Neutrophil (primary cell): ENCODE results near the gene RAD51B.

Experiments used
- H3K27ac ChIP-seq: fragments of 200-600 bp; sonication (generic); 2 replicates; pipeline ENCODE4 v1.5.1; 2016; ENCODE audit warnings: mild to moderate bottlenecking, moderate library complexity
- H3K27me3 ChIP-seq: fragments of 200-600 bp; sonication (generic); 2 replicates; pipeline ENCODE4 v1.6.0; 2016; ENCODE audit warnings: mild to moderate bottlenecking
- H3K36me3 ChIP-seq: fragments of 200-600 bp; sonication (generic); 2 replicates; pipeline ENCODE4 v1.5.1; 2017
- H3K4me1 ChIP-seq, 2 experiments: fragments of 200-600 bp in 1 of 2; sonication (generic) in 1 of 2; 1 replicate in 1 of 2; 2 replicates in 1 of 2; pipeline versions ENCODE4 v1.5.1 to v1.6.1; 2013 to 2016; ENCODE audit warnings: low read depth in 1 of 2, low read length in 1 of 2, mild to moderate bottlenecking in 1 of 2, moderate library complexity in 1 of 2; ENCODE audit not compliant: control insufficient read depth in 1 of 2, insufficient read depth in 1 of 2
- H3K4me3 ChIP-seq, 2 experiments: fragments of 200-600 bp in 1 of 2; sonication (generic) in 1 of 2; 1 replicate in 1 of 2; 2 replicates in 1 of 2; pipeline ENCODE4 v1.5.1; 2013 to 2016; ENCODE audit warnings: low read depth in 1 of 2, low read length in 1 of 2, mild to moderate bottlenecking in 1 of 2, moderate library complexity in 1 of 2
- H3K9me3 ChIP-seq: fragments of 200-600 bp; sonication (generic); 2 replicates; pipeline ENCODE4 v1.5.1; 2016
- TF ChIP-seq, protein P1 (sequence below): fragments of 200-600 bp; sonication (generic); IDR thresholded peaks from 2 replicates; pipeline ENCODE4 v1.5.1; 2016; ENCODE audit warnings: antibody characterized with exemption

Gene RAD51B

GRCh38 chr14:68568907-68569897 is 749.6 kb downstream of the RAD51B start:
- peaks cover 0 to under 1% of the 10 kb centered on the region in 2 experiments for H3K4me1 ChIP-seq
- H3K27ac ChIP-seq: peak overlapping the region; percentile 8
- TF ChIP-seq, protein P1, sequence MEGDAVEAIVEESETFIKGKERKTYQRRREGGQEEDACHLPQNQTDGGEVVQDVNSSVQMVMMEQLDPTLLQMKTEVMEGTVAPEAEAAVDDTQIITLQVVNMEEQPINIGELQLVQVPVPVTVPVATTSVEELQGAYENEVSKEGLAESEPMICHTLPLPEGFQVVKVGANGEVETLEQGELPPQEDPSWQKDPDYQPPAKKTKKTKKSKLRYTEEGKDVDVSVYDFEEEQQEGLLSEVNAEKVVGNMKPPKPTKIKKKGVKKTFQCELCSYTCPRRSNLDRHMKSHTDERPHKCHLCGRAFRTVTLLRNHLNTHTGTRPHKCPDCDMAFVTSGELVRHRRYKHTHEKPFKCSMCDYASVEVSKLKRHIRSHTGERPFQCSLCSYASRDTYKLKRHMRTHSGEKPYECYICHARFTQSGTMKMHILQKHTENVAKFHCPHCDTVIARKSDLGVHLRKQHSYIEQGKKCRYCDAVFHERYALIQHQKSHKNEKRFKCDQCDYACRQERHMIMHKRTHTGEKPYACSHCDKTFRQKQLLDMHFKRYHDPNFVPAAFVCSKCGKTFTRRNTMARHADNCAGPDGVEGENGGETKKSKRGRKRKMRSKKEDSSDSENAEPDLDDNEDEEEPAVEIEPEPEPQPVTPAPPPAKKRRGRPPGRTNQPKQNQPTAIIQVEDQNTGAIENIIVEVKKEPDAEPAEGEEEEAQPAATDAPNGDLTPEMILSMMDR: no peak
- no peaks in the 10 kb centered on the region for H3K36me3 ChIP-seq
- no peaks in the 10 kb centered on the region for H3K9me3 ChIP-seq
- H3K27me3 ChIP-seq: no peaks in the 10 kb centered on the region
- no peak overlapping the region for H3K4me3 ChIP-seq

DNA sequence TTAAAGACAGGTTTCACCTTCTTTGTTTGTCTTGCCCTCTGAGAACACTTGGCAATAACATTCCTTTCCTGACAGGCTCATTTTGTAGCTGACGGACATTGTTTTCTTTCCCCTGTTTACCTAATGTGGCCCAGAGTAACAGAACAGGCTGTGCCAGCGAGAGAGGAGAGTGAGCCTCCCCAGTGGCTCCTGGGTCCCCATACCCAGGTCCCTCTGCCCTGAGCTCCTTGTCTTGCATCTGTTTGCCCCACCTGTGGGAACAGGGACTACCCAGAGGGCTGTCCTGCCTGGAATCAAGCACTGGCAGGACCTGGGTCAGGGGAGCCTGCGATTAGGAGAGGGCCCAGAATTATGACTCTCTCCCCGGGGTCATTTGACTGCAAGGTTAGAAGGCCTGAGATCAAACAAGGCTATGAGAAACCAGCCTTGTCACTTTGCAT is 750.4 kb downstream of the RAD51B start:
- Histone ChIP-seq H3K27me3 (no peaks in the 10 kb centered on the region), H3K36me3 (no peaks in the 10 kb centered on the region), H3K4me3 (no peak overlapping the region), H3K27ac (no peak overlapping the region), H3K9me3 (no peaks in the 10 kb centered on the region), H3K4me1 (peaks cover 3 to 4% of the 10 kb centered on the region in 2 experiments)
- TF ChIP-seq, protein P1: no peak

GRCh38 chr14:68571114-68571591 is 751.6 kb downstream of the RAD51B start:
- Histone ChIP-seq H3K36me3 (no peaks in the 10 kb centered on the region), H3K27ac (no peak overlapping the region), H3K9me3 (no peaks in the 10 kb centered on the region), H3K4me3 (no peak overlapping the region), H3K27me3 (no peaks in the 10 kb centered on the region), H3K4me1 (peaks cover 15 to 16% of the 10 kb centered on the region in 2 experiments)
- TF ChIP-seq, protein P1: no peak

DNA sequence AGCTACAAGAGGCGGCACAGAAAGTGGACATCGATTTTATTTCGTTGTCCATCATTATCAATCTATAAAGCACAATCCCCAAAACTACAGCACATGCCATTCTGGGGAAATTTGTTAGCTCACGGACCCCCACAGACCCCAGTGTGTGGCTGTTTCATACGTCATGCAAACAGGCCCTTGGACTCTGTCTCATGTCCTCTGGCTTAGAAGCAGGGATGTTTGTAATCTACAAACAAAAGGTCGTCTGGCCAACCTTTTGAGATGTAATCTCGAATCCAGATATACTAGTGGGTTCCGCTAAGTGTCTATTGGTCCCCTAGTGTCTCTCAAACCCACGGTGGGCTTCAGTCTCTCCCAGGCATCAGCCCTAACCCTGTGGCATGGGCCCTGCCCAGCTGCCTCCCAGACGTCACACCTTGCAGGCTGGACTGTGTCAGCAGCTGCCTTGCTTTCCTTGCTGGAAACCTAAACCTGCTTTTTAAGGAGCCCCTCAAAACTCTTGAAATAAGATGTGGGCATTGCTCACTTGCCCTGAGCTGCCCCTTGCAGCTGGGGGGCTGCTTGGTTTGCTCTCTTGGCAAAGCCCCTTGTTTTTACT is 752.4 kb downstream of the RAD51B start:
- Histone ChIP-seq H3K4me3 (no peak overlapping the region), H3K4me1 (peaks cover 24 to 25% of the 10 kb centered on the region in 2 experiments), H3K9me3 (no peaks in the 10 kb centered on the region), H3K27ac (peak overlapping the region; percentile 8), H3K27me3 (no peaks in the 10 kb centered on the region), H3K36me3 (no peaks in the 10 kb centered on the region)
- TF ChIP-seq, protein P1: no peak

DNA sequence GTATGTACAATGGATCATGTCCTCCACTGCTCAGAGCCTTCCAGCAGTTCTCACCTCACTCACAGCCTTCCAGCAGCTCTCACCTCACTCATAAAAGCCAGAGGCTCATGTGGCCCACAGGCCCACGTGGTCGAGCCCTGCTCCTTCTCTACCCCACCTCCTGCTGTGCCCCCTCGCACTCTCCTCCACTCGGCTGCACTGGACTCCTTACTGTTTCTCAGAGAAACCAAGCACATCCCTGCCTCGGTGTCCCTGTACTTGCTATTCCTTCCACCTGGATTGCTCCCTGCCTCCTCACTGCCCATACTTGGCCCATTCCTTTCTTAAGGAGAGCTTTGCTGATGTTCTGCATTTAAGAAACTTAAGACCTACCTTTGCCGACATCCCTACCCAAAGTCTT is 753.5 kb downstream of the RAD51B start:
- TF ChIP-seq, protein P1: no peak
- Histone ChIP-seq H3K4me1 (peaks cover 35 to 36% of the 10 kb centered on the region in 2 experiments), H3K9me3 (no peaks in the 10 kb centered on the region), H3K4me3 (no peak overlapping the region), H3K27me3 (no peaks in the 10 kb centered on the region), H3K36me3 (no peaks in the 10 kb centered on the region), H3K27ac (no peak overlapping the region)
